NCI-H748 (cell line): Measurements from ENCODE around the gene PSPC1.
"Not testable (repeated sequence)": the region's sequence is repeated elsewhere in the genome, so short reads cannot be mapped to it uniquely, and the experiment has no call there.

Experiments
- DNase-seq: peaks from one replicate; lab custom pipeline; 2025; ENCODE audit not compliant: unreplicated experiment; lab: John Stamatoyannopoulos, UW

PSPC1 gene

DNA sequence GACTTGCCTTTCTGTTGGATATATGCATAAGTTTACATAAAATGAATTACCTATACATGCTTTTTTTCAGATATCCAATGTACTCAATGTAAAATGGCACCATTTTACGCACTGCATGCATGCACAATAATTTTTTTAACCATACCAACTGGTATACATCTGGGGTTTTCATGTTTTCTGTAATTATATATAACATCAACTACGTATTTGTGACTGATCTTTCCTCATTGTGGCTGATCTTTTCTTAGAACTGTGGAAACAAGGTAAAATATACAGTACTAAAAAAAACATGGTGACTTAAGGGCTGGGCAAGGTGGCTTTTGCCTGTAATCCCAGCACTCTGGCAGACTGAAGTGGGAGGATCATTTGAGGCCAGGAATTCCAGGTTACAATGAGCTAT, 18.5 kb downstream of the PSPC1 start:
- DNase-seq, result no peak

- DNase-seq, result no peak
Measured at GRCh38 chr13:19763618-19764017, 19.1 kb downstream of the PSPC1 start.

GRCh38 chr13:19759669-19760068, 23.1 kb downstream of the PSPC1 start:
- no peak for DNase-seq

DNA sequence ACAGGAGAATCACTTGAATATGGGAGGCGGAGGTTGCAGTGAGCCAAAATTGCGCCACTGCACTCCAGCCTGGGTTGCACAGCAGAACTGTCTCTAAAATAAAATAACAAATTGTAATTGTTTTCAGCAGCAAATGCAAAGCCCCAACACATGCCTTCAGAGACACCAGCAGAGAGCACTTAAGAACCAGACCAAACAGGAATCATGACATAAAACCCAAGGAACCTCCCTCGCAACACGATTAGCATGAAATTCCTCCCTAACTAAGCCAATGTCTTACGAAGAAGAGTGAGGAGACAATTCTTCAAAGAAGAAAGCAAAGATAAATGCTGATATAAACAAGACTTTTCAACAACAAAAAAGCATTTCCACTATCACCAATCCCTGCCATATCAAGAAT, 40.1 kb downstream of the PSPC1 start:
- DNase-seq, result no peak

- no peak for DNase-seq
Measured at GRCh38 chr13:19737844-19738557, 44.7 kb downstream of the PSPC1 start.

DNA sequence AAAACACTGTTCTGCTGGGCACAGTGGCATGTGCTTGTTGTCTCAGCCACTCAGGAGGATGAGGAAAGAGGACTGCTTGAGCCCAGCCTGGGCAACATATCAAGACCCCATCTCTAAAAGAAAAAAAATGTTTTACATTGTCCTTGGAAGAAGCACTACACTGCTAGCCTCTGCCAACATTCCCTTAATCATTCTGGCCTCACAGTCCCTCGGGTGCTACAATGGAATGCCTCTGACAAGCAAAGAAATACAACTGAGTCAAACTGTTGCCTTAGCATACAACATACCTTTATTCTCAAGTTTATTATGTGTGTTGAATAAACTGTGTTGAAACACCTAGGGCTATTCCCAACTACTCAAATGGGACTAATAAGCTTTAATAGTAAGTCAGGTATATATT, 56.1 kb downstream of the PSPC1 start:
- no peak for DNase-seq

DNA sequence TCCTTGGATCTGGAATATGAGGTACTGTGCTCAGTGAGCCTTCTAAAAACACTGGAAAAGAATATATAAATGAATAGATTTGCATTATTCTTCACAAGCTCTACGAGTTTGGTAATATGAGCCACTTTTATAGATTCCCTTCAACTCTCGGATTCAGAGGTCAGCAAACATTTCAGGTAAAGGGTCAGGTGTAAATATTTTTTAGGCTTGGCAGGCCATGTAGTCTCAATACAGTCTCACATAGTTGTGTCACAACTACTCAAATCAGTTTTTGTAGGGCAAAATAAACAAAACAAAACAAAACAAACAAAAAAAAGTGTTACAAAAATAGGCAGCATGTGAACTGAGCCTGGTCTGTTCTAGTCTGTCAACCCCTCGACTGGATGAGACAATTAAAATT, 57.4 kb downstream of the PSPC1 start:
- no peak for DNase-seq

DNA sequence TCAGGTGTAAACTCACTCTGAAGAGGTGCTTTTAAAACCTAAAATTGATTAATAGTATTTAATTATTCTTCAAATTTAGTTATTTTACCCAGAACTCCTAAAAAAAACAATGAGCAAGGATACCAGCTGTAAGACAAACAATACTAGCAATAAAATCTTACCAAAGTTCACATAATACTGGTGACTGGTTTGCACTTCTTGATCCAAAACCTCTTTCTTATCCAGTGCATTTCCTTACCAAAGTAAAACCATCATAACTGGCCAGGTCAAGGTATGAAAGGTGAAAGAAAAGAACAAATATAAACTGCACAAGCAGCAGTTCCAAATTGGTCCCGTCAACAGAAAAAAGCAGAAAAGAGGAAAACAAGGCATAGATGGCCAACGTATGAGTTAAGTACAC, 62.7 kb downstream of the PSPC1 start:
- no peak for DNase-seq

DNA sequence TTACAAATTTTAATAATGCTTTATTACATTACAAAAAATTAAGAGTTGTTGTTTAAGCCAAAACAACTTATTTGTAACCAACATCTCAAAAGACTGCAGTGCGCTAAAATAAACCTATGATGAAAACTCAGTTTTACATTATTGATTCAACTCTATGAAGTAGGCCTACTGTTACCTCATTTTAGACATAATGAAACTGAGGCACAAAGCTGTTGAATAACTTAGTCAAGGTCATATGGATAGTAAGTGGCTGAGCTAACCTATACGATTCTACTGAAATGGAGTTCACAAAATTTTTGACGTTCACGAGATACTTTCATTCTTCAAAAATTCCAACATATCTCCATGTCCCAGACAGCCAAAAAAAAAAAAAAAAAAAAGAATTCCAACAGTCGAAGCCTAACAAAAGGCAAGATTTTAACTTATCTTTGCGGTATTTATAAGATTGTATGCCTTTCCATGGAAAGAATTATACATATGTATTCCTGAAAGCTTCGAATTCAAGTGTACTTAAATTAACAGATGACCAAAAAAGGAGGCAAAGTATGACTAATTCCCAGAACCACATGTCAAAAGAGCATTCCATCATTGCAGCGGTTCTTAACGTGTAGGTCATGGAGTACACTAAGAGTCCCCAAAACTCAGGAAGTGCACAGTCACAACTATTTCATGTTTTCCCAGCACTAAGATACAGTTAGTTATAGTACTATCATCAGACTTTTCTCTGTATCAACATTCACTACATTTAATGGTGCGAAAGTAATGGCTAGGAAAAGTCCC, 69.4 kb downstream of the PSPC1 start:
- no peak for DNase-seq

DNA sequence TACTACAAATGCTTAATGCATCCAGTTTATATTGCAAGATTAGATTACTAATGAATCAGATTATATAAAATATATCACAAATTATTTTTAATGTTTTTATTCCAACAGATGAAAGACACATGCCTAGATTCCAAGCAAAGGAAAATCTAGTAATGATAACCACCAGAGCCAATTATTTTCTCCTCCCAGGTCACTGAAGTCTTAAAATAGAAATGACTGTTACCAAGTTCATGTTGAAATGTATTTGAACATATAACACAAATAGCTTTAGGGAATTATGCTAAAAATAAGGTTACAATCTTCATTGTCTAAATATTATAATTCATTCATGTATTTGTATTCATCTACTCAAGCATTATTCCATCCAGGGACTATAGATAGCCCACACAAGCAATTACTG, 73.0 kb downstream of the PSPC1 start:
- not testable (repeated sequence) for DNase-seq

GRCh38 chr13:19709039-19709438, 73.7 kb downstream of the PSPC1 start:
- DNase-seq, result not testable (repeated sequence)

DNA sequence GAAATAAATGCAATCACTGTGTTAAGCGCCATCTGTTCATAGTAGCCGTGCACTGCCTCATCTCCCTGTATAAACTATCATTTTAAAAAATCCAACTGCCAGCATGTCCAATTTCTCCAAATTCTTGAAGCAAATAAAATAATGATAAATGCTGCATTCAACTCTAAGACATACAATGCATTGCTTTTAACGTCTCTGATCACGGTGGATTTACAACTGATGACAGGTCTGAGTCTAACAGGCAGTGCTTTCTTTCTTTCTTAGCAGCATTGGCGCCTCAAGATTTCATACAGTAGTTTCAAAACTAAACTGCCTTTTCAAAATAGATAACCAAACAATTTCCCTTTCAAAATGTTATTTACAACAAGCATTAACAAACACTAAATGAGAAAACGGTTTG, 78.5 kb downstream of the PSPC1 start:
- DNase-seq, result not testable (repeated sequence)

DNA sequence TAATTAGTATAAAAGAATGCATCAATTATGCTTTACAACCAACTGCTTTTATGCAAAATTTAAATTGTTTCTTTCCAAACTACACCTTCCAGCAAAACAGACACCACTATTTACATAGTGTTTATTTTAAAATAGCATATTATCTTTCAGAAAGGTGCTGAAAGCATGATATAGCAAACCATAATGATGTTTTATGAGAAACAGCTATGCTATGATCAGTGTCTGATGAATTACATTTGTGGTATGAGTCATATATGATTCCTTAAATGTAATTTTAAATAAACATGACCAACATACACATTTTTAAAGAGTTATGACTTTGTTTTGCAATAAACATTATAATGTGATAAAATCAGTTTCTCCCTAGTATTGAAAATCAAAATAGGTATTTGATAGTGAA, 81.1 kb downstream of the PSPC1 start:
- DNase-seq, result not testable (repeated sequence)

DNA sequence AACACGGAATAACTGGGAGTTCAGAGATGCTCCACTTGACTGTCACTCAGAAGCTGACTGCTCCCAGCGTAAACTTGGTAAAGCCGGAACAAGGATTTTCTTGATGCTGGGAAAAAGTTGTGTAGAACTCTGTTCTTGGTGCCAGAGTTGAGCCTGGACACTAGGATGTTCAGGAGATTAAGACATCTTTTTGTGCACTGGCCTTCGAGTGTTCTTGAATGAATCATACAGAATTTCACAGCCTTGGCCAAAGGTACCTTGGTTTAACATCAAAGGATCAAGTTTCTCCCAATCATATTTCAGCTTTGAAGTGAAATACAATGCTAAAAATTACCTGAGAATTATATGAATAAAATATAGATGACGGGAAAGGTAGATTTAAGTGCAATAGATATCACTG, 81.8 kb downstream of the PSPC1 start:
- DNase-seq, result not testable (repeated sequence)

DNA sequence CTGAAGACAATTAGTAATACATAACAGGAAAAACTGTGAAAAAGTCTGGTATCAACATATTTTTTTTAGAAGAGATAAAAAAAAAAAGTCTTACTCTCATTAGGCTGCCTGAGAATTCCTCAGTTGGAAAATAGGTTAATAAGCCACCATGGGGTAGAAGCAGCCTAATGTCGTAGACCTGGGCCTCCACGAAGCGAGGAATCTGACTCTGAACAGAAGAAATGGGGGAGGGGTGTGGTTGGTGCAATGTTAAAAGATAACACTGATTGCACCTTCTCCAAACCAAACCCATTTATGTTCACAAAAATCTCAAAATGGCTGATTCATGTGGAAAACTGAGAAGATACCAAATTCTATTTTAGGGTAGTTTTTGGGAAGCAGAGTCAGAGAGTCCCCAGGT, 86.9 kb downstream of the PSPC1 start:
- no peak for DNase-seq

DNA sequence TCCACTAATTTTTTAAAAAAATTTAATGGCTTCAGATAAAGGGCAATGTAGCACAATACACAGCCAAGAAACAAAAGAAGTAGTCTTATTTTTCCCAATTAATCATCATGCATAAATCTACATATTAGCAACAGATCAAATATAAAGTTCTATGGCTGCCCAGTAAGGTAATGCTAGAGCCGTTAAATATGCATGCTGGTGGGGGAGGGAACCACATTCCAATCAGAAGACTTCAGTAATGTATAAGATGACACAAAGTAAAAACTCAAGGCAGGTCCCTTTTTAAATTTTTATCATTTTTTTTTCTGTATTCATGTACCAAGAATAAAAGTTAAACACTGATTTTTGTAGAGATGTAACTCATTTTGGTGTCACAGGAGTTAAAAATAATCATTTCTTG, 87.3 kb downstream of the PSPC1 start:
- no peak for DNase-seq

- not testable (repeated sequence) for DNase-seq
Measured at GRCh38 chr13:19691447-19691846, 91.3 kb downstream of the PSPC1 start.

DNA sequence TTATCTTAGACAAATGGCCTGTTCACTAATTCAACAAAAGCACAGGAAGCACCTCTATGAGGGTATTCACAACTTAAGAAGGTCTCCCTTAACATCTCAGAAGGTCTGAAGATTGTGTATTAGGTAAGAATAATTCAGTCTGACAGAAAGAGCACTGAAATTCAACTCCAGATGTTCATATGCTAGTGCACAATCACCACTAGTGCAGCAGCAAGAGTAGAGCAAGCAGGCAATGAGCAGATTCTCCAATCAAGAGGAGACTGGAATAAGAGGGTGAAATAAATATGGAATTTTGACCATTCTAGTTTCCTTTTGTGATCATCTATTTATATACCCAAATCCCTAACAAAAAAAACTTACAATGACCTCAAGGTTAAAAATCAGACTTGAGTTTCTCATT, 97.3 kb downstream of the PSPC1 start:
- no peak for DNase-seq

- peak; percentile 19 for DNase-seq
Measured at GRCh38 chr13:19685034-19685433, 97.7 kb downstream of the PSPC1 start.

GRCh38 chr13:19681517-19681916, 101.2 kb downstream of the PSPC1 start:
- DNase-seq, result no peak

GRCh38 chr13:19680751-19681150, 102.0 kb downstream of the PSPC1 start:
- DNase-seq, result no peak

GRCh38 chr13:19676168-19676567, 106.6 kb downstream of the PSPC1 start:
- no peak for DNase-seq

GRCh38 chr13:19674898-19675297, 107.8 kb downstream of the PSPC1 start:
- DNase-seq, result no peak
